ENCODE data around the gene CARD11. TPM values are rescaled to one million over a fixed set of nuclear protein-coding genes. Genes with fewer than 3 reads are reported as not detected.

The CARD11 gene
- total RNA-seq (2021; ENCODE audit: unreplicated experiment), result 0.82 TPM
- polyA plus RNA-seq (2012; ENCODE audit: insufficient read length), result 0.39 TPM
- percentile 9 among the genes with signal in this experiment for Bru-seq, nascent RNA
- BruChase-seq, experiment 1, labeled RNA remaining after a 2-hour chase, result percentile 7 among the genes with signal in this experiment
- percentile 11 among the genes with signal in this experiment for BruChase-seq, experiment 2, labeled RNA remaining after a 6-hour chase
- long read RNA-seq, result 0 reads

DNA sequence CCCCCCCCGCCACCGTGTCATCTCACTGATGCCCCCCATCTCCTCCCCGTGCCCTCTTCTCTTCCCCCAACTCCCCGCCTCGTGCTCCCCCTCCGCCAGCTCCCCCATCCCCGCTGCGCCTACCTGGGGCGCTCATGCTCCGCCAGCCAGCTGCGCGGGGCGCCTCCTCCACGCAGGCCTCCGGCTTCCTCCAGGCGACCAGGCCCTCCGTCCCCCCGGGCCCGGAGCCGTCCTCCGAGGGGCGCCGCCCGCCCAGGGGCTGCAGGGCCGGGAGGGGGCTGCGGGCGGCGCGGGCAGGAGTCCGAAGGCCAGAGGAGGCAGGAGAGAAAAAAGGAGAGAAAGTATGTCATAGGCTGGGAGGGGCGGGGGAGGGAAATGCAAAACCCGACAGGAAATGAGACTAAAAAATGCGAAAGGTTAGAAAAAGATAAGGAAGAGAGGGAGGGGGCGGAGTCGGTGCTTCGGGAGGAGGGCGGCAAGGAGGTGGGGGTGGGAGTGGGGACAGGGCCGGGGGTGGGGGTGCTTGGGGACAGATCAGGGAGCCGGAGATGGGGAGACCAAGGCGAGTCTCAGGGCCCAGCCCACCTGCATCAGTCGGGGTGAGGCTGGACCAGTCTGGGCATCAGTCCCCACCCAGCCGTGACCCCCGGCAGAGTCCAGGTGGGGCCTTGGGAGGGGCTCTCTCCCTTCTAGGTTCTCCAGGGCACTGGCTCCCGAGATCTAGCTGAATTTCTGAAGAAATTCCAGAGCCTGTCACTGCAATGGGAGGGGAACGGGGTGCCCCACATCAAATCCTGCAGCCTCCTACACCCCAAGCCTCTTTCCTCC lies at the start of gene CARD11:
TSS of gene CARD11 (minus strand) at position 324 of the 828 bp plus-strand sequence. CDS start 85,361 bp downstream, outside the sequence.
- H3K4me1 ChIP-seq (ENCODE audit: control insufficient read depth, insufficient read depth, low read length), result no peaks in the 10 kb centered on the region
- ChIA-PET CTCF (no interaction called here), POLR2A (no interaction called here)
- H3K36me3 ChIP-seq (ENCODE audit: control insufficient read depth, insufficient read depth, low read length), result no peaks in the 10 kb centered on the region
- no peak within 1 kb of the TSS for H3K27ac ChIP-seq (ENCODE audit: low read length)
- no peaks in the 10 kb centered on the region for H3K9me3 ChIP-seq (ENCODE audit: control insufficient read depth, insufficient read depth, low read depth, low read length)
- intact Hi-C loops (cut with micrococcal nuclease; ENCODE audit: unreplicated experiment) (no loop called here), in situ Hi-C loops (cut with HindIII; ENCODE audit: low pct_unique_long_range_greater_than_20kb, low sequenced_read_pairs) (no loop called here)
- no peaks in the 10 kb centered on the region for H3K27me3 ChIP-seq (ENCODE audit: control insufficient read depth, insufficient read depth, low read length)
- DNase-seq (ENCODE audit: low read depth, low spot score) (no peak), ATAC-seq (no peak)
- BruUV-seq (replicated peaks), result no TSS peak
- H3K4me3 ChIP-seq (ENCODE audit: low read depth in 2 of 2, low read length in 2 of 2), result peak within 1 kb of the TSS in 1 of 2 experiments; percentile 9; a peak in 1 of 4 replicates
- no peak for TF ChIP-seq SIN3A (IDR thresholded peaks at IDR 0.05; ENCODE audit: borderline replicate concordance, insufficient read depth, low read depth, low read length)
- TF ChIP-seq, protein P1, sequence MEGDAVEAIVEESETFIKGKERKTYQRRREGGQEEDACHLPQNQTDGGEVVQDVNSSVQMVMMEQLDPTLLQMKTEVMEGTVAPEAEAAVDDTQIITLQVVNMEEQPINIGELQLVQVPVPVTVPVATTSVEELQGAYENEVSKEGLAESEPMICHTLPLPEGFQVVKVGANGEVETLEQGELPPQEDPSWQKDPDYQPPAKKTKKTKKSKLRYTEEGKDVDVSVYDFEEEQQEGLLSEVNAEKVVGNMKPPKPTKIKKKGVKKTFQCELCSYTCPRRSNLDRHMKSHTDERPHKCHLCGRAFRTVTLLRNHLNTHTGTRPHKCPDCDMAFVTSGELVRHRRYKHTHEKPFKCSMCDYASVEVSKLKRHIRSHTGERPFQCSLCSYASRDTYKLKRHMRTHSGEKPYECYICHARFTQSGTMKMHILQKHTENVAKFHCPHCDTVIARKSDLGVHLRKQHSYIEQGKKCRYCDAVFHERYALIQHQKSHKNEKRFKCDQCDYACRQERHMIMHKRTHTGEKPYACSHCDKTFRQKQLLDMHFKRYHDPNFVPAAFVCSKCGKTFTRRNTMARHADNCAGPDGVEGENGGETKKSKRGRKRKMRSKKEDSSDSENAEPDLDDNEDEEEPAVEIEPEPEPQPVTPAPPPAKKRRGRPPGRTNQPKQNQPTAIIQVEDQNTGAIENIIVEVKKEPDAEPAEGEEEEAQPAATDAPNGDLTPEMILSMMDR (IDR thresholded peaks at IDR 0.05), result no peak
- no peak for TF ChIP-seq POLR2AphosphoS5 (IDR thresholded peaks at IDR 0.05; ENCODE audit: low read depth, low read length)
- TF ChIP-seq TCF7L2 (IDR thresholded peaks at IDR 0.05; ENCODE audit: low read depth, low read length), result no peak
- TF ChIP-seq REST (IDR thresholded peaks at IDR 0.05; ENCODE audit: insufficient read depth in 1 of 2, low read depth in 2 of 2, low read length in 1 of 2), result no peak

DNA sequence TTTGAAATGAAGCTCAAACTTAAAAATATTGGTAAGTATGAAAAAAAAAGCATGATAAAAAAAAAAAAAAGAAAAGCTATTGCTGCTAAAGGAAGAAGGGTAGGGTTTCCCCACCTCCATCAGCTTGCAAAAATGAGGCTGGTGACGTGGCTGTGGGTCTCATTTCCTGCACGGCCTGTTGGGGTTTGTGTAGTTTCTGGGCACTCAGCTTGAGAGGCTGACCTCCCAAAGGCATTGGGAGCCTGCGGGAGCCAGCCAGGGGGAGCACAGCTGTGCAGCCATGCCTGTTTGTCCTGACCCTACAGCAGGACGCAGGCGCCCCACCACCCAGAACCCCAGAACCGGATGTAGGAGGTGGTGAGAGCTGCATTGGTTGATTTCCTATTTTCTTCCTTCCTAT lies 48.8 kb upstream of the CARD11 start:
- no peaks in the 10 kb centered on the region for H3K9me3 ChIP-seq (ENCODE audit: control insufficient read depth, insufficient read depth, low read depth, low read length)
- TF ChIP-seq, protein P1 (IDR thresholded peaks at IDR 0.05), result no peak
- TF ChIP-seq SIN3A (IDR thresholded peaks at IDR 0.05; ENCODE audit: borderline replicate concordance, insufficient read depth, low read depth, low read length), result no peak
- TF ChIP-seq POLR2AphosphoS5 (IDR thresholded peaks at IDR 0.05; ENCODE audit: low read depth, low read length), result no peak
- TF ChIP-seq REST (IDR thresholded peaks at IDR 0.05; ENCODE audit: insufficient read depth in 1 of 2, low read depth in 2 of 2, low read length in 1 of 2), result no peak
- TF ChIP-seq TCF7L2 (IDR thresholded peaks at IDR 0.05; ENCODE audit: low read depth, low read length), result no peak
- POLR2A ChIA-PET, result interaction anchor here (0.6 to 0.7 kb wide), 3 partner anchors 121 to 467 kb away, joined by 4 to 7 read pairs (median 5); no protein-coding TSS in a partner anchor
- H3K4me1 ChIP-seq (ENCODE audit: control insufficient read depth, insufficient read depth, low read length), result no peaks in the 10 kb centered on the region
- H3K27me3 ChIP-seq (ENCODE audit: control insufficient read depth, insufficient read depth, low read length), result no peaks in the 10 kb centered on the region
- BruUV-seq (replicated peaks), result no TSS peak
- CTCF ChIA-PET, result interaction anchor here (0.6 to 0.7 kb wide), 3 partner anchors 27 to 90 kb away, joined by 3 to 5 read pairs (median 5); no protein-coding TSS in a partner anchor
- DNase-seq (ENCODE audit: low read depth, low spot score) (no peak), ATAC-seq (no peak)
- H3K4me3 ChIP-seq (ENCODE audit: low read depth in 2 of 2, low read length in 2 of 2), result no peak overlapping the region
- no peak overlapping the region for H3K27ac ChIP-seq (ENCODE audit: low read length)
- intact Hi-C loops (cut with micrococcal nuclease; ENCODE audit: unreplicated experiment) (no loop called here), in situ Hi-C loops (cut with HindIII; ENCODE audit: low pct_unique_long_range_greater_than_20kb, low sequenced_read_pairs) (no loop called here)
- H3K36me3 ChIP-seq (ENCODE audit: control insufficient read depth, insufficient read depth, low read length), result no peaks in the 10 kb centered on the region
